Mucosa of rectum (tissue), 2 donors: ENCODE results near the gene HCN4.

Experiments used
- H3K27ac ChIP-seq, 2 donors: one replicate each; pipeline ENCODE4 v1.7.0; 2013; ENCODE audit warnings: inconsistent platforms in 2 of 2, low read depth in 2 of 2, low read length in 2 of 2
- H3K27me3 ChIP-seq, 2 donors: one replicate each; pipeline ENCODE4 v1.7.0; 2013; ENCODE audit warnings: low read length in 2 of 2; ENCODE audit not compliant: control insufficient read depth in 2 of 2, insufficient read depth in 2 of 2
- H3K36me3 ChIP-seq, 2 donors: one replicate each; pipeline ENCODE4 v1.7.0; 2013; ENCODE audit warnings: low read length in 2 of 2; ENCODE audit not compliant: control insufficient read depth in 2 of 2, insufficient read depth in 2 of 2
- H3K4me1 ChIP-seq, 2 donors: one replicate each; pipeline ENCODE4 v1.7.0; 2013; ENCODE audit warnings: low read length in 2 of 2, mild to moderate bottlenecking in 1 of 2; ENCODE audit not compliant: control insufficient read depth in 2 of 2, insufficient read depth in 2 of 2
- H3K4me3 ChIP-seq, 2 donors: one replicate each; pipeline ENCODE4 v1.7.0; 2013; ENCODE audit warnings: low read length in 2 of 2
- H3K9ac ChIP-seq, 2 donors: one replicate each; pipeline ENCODE4 v1.7.0; 2013; ENCODE audit warnings: low read length in 2 of 2, low read depth in 1 of 2, mild to moderate bottlenecking in 1 of 2
- H3K9me3 ChIP-seq, 2 donors: one replicate each; pipeline ENCODE4 v1.7.0; 2013; ENCODE audit warnings: low read length in 2 of 2; ENCODE audit not compliant: control insufficient read depth in 2 of 2
- donor health status: healthy.
- donor health status: Normal muscosa, but diverticular disease.

HCN4 gene

DNA sequence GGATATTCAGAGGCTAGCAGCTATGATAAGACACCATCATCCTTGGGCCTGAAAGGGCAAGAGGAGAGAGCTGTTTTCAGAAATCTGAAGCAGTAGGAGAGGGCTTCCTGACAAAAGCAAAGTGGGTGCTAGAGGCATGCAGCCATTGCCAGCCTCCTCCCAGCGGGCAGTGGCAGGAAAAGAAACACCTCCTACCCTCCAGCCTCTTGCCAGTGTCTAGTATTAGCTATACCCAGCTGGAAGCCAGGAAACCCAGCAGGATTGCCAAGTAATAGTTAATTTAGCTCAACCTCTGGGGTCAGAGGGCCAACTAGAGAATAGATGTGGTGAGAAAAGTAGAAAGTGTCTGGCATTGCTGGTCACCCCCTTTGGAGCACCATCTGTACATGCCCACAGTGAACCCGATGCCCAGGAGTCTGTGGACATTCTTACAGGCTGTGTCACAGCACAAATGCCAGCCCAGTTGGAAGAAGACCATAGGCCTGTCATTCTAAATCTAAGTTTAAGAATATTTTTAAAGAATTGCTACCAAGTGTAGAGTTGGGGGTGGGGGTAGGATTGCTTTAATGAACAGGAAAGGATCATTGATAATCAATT is 85.3 kb downstream of the HCN4 start:
- Histone ChIP-seq H3K27ac (no peak overlapping the region), H3K27me3 (no peaks in the 10 kb centered on the region), H3K9ac (no peak overlapping the region), H3K4me1 (no peaks in the 10 kb centered on the region), H3K4me3 (no peak overlapping the region), H3K9me3 (no peaks in the 10 kb centered on the region), H3K36me3 (peaks cover 56 to 72% of the 10 kb centered on the region in 2 donors)

DNA sequence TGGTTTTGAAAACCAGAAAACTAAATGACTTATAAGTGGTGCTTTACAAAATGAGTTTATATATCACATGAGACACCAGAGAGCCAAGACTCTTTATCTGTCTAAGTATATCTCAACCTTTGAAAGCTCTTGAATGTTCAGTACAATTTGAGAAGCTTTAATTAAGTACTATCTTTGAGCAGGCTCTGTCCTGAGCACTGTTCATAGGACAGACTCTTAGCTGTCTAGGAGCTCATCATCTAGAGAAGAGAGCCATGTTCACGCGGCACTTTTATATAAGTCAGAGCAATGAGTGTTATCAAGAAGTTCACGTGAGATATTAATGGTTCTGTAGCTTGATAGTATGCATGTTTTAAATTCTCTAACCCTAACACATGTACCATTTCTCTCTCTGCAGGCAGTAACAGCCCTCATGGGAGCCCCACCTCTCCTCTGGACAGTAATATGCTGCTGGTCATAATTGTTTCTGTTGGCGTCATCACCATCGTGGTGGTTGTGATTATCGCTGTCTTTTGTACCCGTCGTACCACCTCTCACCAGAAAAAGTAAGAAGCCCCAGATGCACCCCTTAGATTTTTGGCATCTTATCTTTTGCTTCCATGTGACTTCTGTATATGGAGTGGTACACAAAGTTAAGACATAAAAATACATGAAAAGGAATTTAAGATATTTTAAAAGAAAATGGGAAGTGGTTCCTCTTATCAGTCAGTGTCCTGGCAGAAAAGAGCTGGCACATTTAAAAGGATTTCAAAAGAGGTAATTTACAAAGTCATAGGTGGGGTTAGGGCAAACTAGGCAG is 86.0 kb downstream of the HCN4 start:
- Histone ChIP-seq H3K27ac (no peak overlapping the region), H3K9me3 (no peaks in the 10 kb centered on the region), H3K36me3 (peaks cover 57 to 74% of the 10 kb centered on the region in 2 donors), H3K27me3 (no peaks in the 10 kb centered on the region), H3K4me1 (no peaks in the 10 kb centered on the region), H3K4me3 (no peak overlapping the region), H3K9ac (no peak overlapping the region)

- H3K9ac ChIP-seq, result no peak overlapping the region
- H3K4me3 ChIP-seq, result no peak overlapping the region
- no peaks in the 10 kb centered on the region for H3K4me1 ChIP-seq
- peaks cover 33 to 38% of the 10 kb centered on the region in 2 donors for H3K36me3 ChIP-seq
- no peak overlapping the region for H3K27ac ChIP-seq
- no peaks in the 10 kb centered on the region for H3K9me3 ChIP-seq
- H3K27me3 ChIP-seq, result no peaks in the 10 kb centered on the region
These were observed 92.9 kb downstream of the HCN4 start for GRCh38 chr15:73275862-73276261.

- H3K9ac ChIP-seq, result no peak overlapping the region
- H3K27me3 ChIP-seq, result no peaks in the 10 kb centered on the region
- no peak overlapping the region for H3K4me3 ChIP-seq
- no peaks in the 10 kb centered on the region for H3K9me3 ChIP-seq
- H3K36me3 ChIP-seq, result peaks cover 35 to 40% of the 10 kb centered on the region in 2 donors
- no peaks in the 10 kb centered on the region for H3K4me1 ChIP-seq
- H3K27ac ChIP-seq, result no peak overlapping the region
These were observed 95.4 kb downstream of the HCN4 start for GRCh38 chr15:73273181-73274002.

GRCh38 chr15:73270366-73271097 is 98.2 kb downstream of the HCN4 start:
- H3K27me3 ChIP-seq, result no peaks in the 10 kb centered on the region
- H3K27ac ChIP-seq, result no peak overlapping the region
- H3K4me1 ChIP-seq, result no peaks in the 10 kb centered on the region
- no peak overlapping the region for H3K9ac ChIP-seq
- no peak overlapping the region for H3K4me3 ChIP-seq
- H3K9me3 ChIP-seq, result no peaks in the 10 kb centered on the region
- peaks cover 41 to 44% of the 10 kb centered on the region in 2 donors for H3K36me3 ChIP-seq
